GM12878 (cell line): ENCODE measurements around the gene ENDOD1. TPM values are rescaled to one million over a fixed set of nuclear protein-coding genes. Genes with fewer than 3 reads are reported as not detected.

Experiments
- ATAC-seq: fragments of 200-7000 bp; cut with Tn5 transposase; 3 replicates; pipeline ENCODE4 v1.9.1; 2020; ENCODE audit warnings: mild to moderate bottlenecking, moderate library complexity
- BruUV-seq: library from RNA; stranded (reverse); fragments of 400-500 nt; replicated peaks from 2 replicates; lab custom pipeline; 2021; lab: Mats Ljungman, UMichigan
- CTCF ChIA-PET: fragments of 300-600 bp; sonication (Branson Sonifier 250); formaldehyde crosslinking; extraction: SDS; loops from one replicate; lab custom pipeline; 2021; ENCODE audit warnings: inconsistent platforms; lab: Yijun Ruan, JAX
- POLR2A ChIA-PET: fragments of 350-600 bp; formaldehyde crosslinking; extraction: SDS; loops from one replicate; lab custom pipeline; 2021; ENCODE audit warnings: inconsistent platforms; lab: Charles Lee
- RAD21 ChIA-PET: fragments of 300-600 bp; sonication (Branson Sonifier 250); formaldehyde crosslinking; loops from one replicate; lab custom pipeline; 2023; ENCODE audit warnings: antibody characterized with exemption; ENCODE audit not compliant: unreplicated experiment; lab: Charles Lee
- SMC1A ChIA-PET: fragments of 300-600 bp; sonication (Branson Sonifier 250); formaldehyde crosslinking; loops from one replicate; lab custom pipeline; 2023; ENCODE audit not compliant: unreplicated experiment, uncharacterized antibody; lab: Charles Lee
- DNase-seq: peaks from one replicate; pipeline ENCODE4 v3.0.0-alpha.2; 2011; ENCODE audit warnings: low read depth, low spot score
- FAIRE-seq: peaks from 3 replicates; lab custom pipeline; 2011; peaks lifted over from hg19 to GRCh38; lab: Jason Lieb, UNC
- H2AFZ ChIP-seq: 2 replicates; pipeline ENCODE4 v1.6.0; 2011; ENCODE audit warnings: low read depth, low read length, control low read depth; ENCODE audit not compliant: control insufficient read depth
- H3K27ac ChIP-seq: 2 replicates; pipeline ENCODE4 v1.5.1; 2011; ENCODE audit warnings: control low read depth; ENCODE audit not compliant: control insufficient read depth, insufficient read depth
- H3K27me3 ChIP-seq, 2 experiments: replicated peaks in 1 of 2; 2 replicates each; pipeline versions ENCODE4 v1.6.0 to v1.6.1; 2011; ENCODE audit warnings: low read length in 1 of 2; ENCODE audit not compliant: control insufficient read depth in 2 of 2, insufficient read depth in 2 of 2
- H3K36me3 ChIP-seq, 2 experiments: 2 replicates each; pipeline ENCODE4 v1.5.1; 2011; ENCODE audit warnings: low read length in 1 of 2; ENCODE audit not compliant: control insufficient read depth in 2 of 2, insufficient read depth in 2 of 2
- H3K4me1 ChIP-seq: 2 replicates; pipeline ENCODE4 v1.6.1; 2011; ENCODE audit warnings: mild to moderate bottlenecking, low read length, moderate library complexity, mixed read lengths; ENCODE audit not compliant: control insufficient read depth, insufficient read depth
- H3K4me2 ChIP-seq: 2 replicates; pipeline ENCODE4 v1.6.0; 2011; ENCODE audit warnings: control low read depth; ENCODE audit not compliant: control insufficient read depth, insufficient read depth
- H3K4me3 ChIP-seq: fragments of 200-600 bp; sonication (generic); 2 replicates; pipeline ENCODE4 v1.5.1; 2016
- H3K79me2 ChIP-seq: 2 replicates; pipeline ENCODE4 v1.6.0; 2011; ENCODE audit warnings: low read length; ENCODE audit not compliant: control insufficient read depth, insufficient read depth
- H3K9ac ChIP-seq: 2 replicates; pipeline ENCODE4 v1.8.0; 2011; ENCODE audit warnings: low read length, control low read depth, mixed read lengths; ENCODE audit not compliant: control insufficient read depth, insufficient read depth
- H3K9me3 ChIP-seq: replicated peaks from 3 replicates; pipeline ENCODE4 v1.5.1; 2011; ENCODE audit warnings: mild to moderate bottlenecking, low read length; ENCODE audit not compliant: control insufficient read depth, insufficient read depth
- H4K20me1 ChIP-seq: 2 replicates; pipeline ENCODE4 v1.6.0; 2011; ENCODE audit not compliant: control insufficient read depth, insufficient read depth
- BCL3 ChIP-seq: IDR thresholded peaks from 2 replicates; pipeline ENCODE4 v1.6.1; 2011; ENCODE audit warnings: borderline replicate concordance, low read depth, mild to moderate bottlenecking, moderate library complexity, low read length; ENCODE audit not compliant: insufficient read depth, poor library complexity, severe bottlenecking
- FOXM1 ChIP-seq: IDR thresholded peaks from 2 replicates; pipeline ENCODE4 v1.6.1; 2012; ENCODE audit warnings: low read depth, mild to moderate bottlenecking, inconsistent platforms, low read length, moderate library complexity
- MEF2A ChIP-seq: IDR thresholded peaks from 2 replicates; pipeline ENCODE4 v1.6.1; 2011; ENCODE audit warnings: low read depth, mild to moderate bottlenecking, low read length, moderate library complexity; ENCODE audit not compliant: insufficient read depth
- POLR2AphosphoS5 ChIP-seq: IDR thresholded peaks from 2 replicates; pipeline ENCODE4 v1.6.1; 2011; ENCODE audit warnings: mild to moderate bottlenecking, low read length, inconsistent platforms
- RAD51 ChIP-seq: fragments of 450-650 bp; IDR thresholded peaks from 2 replicates; pipeline ENCODE4 v1.6.1; 2016; ENCODE audit warnings: moderate library complexity, mild to moderate bottlenecking, inconsistent platforms
- RELB ChIP-seq: fragments of 450-650 bp; IDR thresholded peaks from 2 replicates; pipeline ENCODE4 v1.6.1; 2017; ENCODE audit warnings: low read depth, mild to moderate bottlenecking, moderate library complexity
- SP1 ChIP-seq: IDR thresholded peaks from one replicate; pipeline ENCODE4 v1.6.1; 2011; ENCODE audit warnings: low read depth, low read length
- SPI1 ChIP-seq: IDR thresholded peaks from 2 replicates; pipeline ENCODE4 v1.6.1; 2011; ENCODE audit warnings: low read depth, mild to moderate bottlenecking, low read length, moderate library complexity, borderline replicate concordance; ENCODE audit not compliant: insufficient read depth
- STAT3 ChIP-seq: IDR thresholded peaks from 2 replicates; pipeline ENCODE4 v1.6.1; 2011; ENCODE audit warnings: low read depth, low read length, improper control_type of control experiment
- USF2 ChIP-seq: IDR thresholded peaks from 2 replicates; pipeline ENCODE4 v1.6.1; 2011; ENCODE audit warnings: low read depth, low read length, improper control_type of control experiment, borderline replicate concordance
- YY1 ChIP-seq: IDR thresholded peaks from 2 replicates; pipeline ENCODE4 v1.6.1; 2011; ENCODE audit warnings: low read depth, mild to moderate bottlenecking, low read length
- ZZZ3 ChIP-seq: IDR thresholded peaks from 2 replicates; pipeline ENCODE4 v1.6.1; 2011; ENCODE audit warnings: low read depth; ENCODE audit not compliant: control insufficient read depth, insufficient read length
- WGBS: methylation state at CpG from one replicate; pipeline ENCODE4 v1.1.6; 2016; ENCODE audit warnings: low lambda C conversion rate; ENCODE audit not compliant: insufficient replicate concordance, insufficient coverage; ENCODE audit errors: missing lambda C conversion rate; 5-methylcytosine and 5-hydroxymethylcytosine counted together
- in situ Hi-C: fragments of 300-500 bp; cut with MboI; formaldehyde crosslinking; loops from 9 replicates; pipeline ENCODE4 v1.14.3; 2018; ENCODE audit warnings: mixed read lengths
- intact Hi-C: fragments of 100-400 bp; cut with micrococcal nuclease; formaldehyde crosslinking; loops from one replicate; pipeline ENCODE4 v1.14.2; 2022; ENCODE audit not compliant: unreplicated experiment
- polyA plus RNA-seq, 11 experiments: library from polyadenylated mRNA; depleted of rRNA in 4 of 11; unstranded in 6 of 11; stranded (reverse) in 5 of 11; fragments of >200 nt; fragmentation: Nextera tagmentation in 4 of 11; fragmentation: Illumina TruSeq in 1 of 11; extraction: Ambion mirVana in 4 of 11; extraction: Trizol in 1 of 11; gene quantifications; 1 replicate in 1 of 11; 2 replicates in 10 of 11; pipeline versions ENCODE4 v1.2.1 to v1.2.3, GENCODE V29; 2011 to 2016; ENCODE audit warnings: inconsistent platforms in 2 of 11, missing spikeins in 2 of 11, low read depth in 1 of 11
- total RNA-seq, 4 experiments: library from RNA; depleted of rRNA in 3 of 4; stranded (reverse); fragments of >200 nt in 3 of 4; fragmentation: Illumina TruSeq in 1 of 4; extraction: Trizol in 1 of 4; gene quantifications; 2 replicates each; pipeline versions ENCODE4 v1.2.1 to v1.2.3, GENCODE V29; 2013 to 2021

The ENDOD1 gene
- total and polyA plus RNA-seq, 10 of the 15 experiments (the other 5 are each of a cell fraction or from before 2014, with no cell fraction given): 6.0 to 30.0 (median 12.1) TPM

DNA sequence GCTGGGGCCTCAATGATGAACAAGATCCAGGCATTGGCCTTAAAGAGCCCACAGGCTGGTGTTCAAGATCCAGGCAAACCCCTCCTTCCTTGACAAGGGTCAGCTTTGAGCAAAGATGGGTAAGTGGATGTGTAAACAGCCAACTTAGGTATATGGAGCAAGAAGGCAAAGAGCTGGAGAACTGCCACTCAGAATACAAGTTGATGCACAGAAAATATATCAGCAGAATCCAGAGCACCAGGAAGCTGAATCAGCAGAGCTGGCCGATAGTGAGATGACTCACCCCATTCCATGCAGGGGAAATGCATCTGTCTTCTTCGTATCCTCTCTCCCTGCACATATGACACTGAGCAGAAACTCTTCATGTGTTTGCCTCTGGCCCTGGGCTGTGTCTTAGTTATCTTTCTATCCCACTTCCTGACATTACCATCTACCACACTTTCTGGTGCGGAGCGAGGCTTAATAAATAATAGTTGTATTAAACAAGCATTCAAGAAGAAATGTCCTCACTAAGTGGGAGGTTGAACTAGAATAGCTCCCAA, 57.8 kb downstream of the ENDOD1 start:
- Histone ChIP-seq H3K9me3 (no peaks in the 10 kb centered on the region), H3K4me3 (no peak overlapping the region), H2AFZ (no peak overlapping the region), H3K27me3 (no peaks in the 10 kb centered on the region), H3K4me1 (no peaks in the 10 kb centered on the region), H3K27ac (no peak overlapping the region), H4K20me1 (no peaks in the 10 kb centered on the region), H3K4me2 (no peak overlapping the region), H3K9ac (no peak overlapping the region), H3K79me2 (no peaks in the 10 kb centered on the region), H3K36me3 (no peaks in the 10 kb centered on the region)
- DNase-seq (no peak), ATAC-seq (no peak), FAIRE-seq (no peak)
- ChIA-PET POLR2A (interaction anchor here (0.6 to 1.1 kb wide), 3 partner anchors 46 to 57 kb away, joined by 3 to 5 read pairs (median 4); partner anchors contain the start of gene ENDOD1), CTCF (interaction anchor here (1.0 to 24.1 kb wide), 6 partner anchors 10 to 614 kb away, joined by 3 to 459 read pairs (median 16); partner anchors contain the start of genes ENDOD1 and SRSF8), SMC1A (interaction anchor here (0.6 to 12.5 kb wide), 7 partner anchors 11 to 558 kb away, joined by 3 to 158 read pairs (median 5); partner anchors contain the start of gene SRSF8), RAD21 (interaction anchor here (2.3 to 8.4 kb wide), 3 partner anchors 53 to 78 kb away, joined by 7 to 86 read pairs (median 11); partner anchors contain the start of gene ENDOD1)
- no TSS peak for BruUV-seq
- in situ Hi-C loops (no loop called here), intact Hi-C loops (no loop called here)
- TF ChIP-seq YY1 (no peak), FOXM1 (no peak), MEF2A (no peak), RAD51 (no peak), SP1 (no peak), SPI1 (no peak)
- WGBS: 63% methylated on average over 4 of the region's 4 CpGs

GRCh38 chr11:95148406-95148805, 58.8 kb downstream of the ENDOD1 start:
- FAIRE-seq (no peak), DNase-seq (no peak), ATAC-seq (no peak)
- H3K36me3 ChIP-seq: no peaks in the 10 kb centered on the region
- peaks cover 2% of the 10 kb centered on the region; the same call in 1 of the 2 replicates for H3K4me1 ChIP-seq
- no peak overlapping the region for H3K27ac ChIP-seq
- H3K79me2 ChIP-seq: no peaks in the 10 kb centered on the region
- in situ Hi-C loops (no loop called here), intact Hi-C loops (no loop called here)
- H4K20me1 ChIP-seq: no peaks in the 10 kb centered on the region
- H3K9me3 ChIP-seq: no peaks in the 10 kb centered on the region
- ChIA-PET RAD21 (interaction anchor here (0.9 to 8.4 kb wide), 3 partner anchors 54 to 525 kb away, joined by 4 to 86 read pairs (median 7); partner anchors contain the start of gene ENDOD1), CTCF (interaction anchor here (0.6 to 24.1 kb wide), 7 partner anchors 11 to 566 kb away, joined by 3 to 459 read pairs (median 4); partner anchors contain the start of genes ENDOD1 and SRSF8), POLR2A (interaction anchor here (1.0 kb wide), 2 partner anchors 57 to 80 kb away, joined by 4 to 5 read pairs; no protein-coding TSS in a partner anchor), SMC1A (interaction anchor here (0.7 to 12.5 kb wide), 8 partner anchors 8 to 557 kb away, joined by 3 to 158 read pairs (median 4); partner anchors contain the start of gene SRSF8)
- H2AFZ ChIP-seq: no peak overlapping the region
- H3K4me2 ChIP-seq: no peak overlapping the region
- no peaks in the 10 kb centered on the region for H3K27me3 ChIP-seq
- BruUV-seq: no TSS peak
- H3K4me3 ChIP-seq: no peak overlapping the region
- H3K9ac ChIP-seq: no peak overlapping the region
- TF ChIP-seq SPI1: no peak
- no peak for TF ChIP-seq RELB
- no peak for TF ChIP-seq BCL3
- no peak for TF ChIP-seq POLR2AphosphoS5
- no peak for TF ChIP-seq STAT3
- no peak for TF ChIP-seq USF2
- no peak for TF ChIP-seq ZZZ3
